SW480 (cell line): ENCODE results near the gene IFITM2.
"Not testable (repeated sequence)": the region's sequence is repeated elsewhere in the genome, so short reads cannot be mapped to it uniquely, and the experiment has no call there.

Experiments
- DNase-seq: peaks from one replicate; pipeline ENCODE4 v3.0.0-alpha.2; 2016; ENCODE audit warnings: low spot score

IFITM2 gene

DNA sequence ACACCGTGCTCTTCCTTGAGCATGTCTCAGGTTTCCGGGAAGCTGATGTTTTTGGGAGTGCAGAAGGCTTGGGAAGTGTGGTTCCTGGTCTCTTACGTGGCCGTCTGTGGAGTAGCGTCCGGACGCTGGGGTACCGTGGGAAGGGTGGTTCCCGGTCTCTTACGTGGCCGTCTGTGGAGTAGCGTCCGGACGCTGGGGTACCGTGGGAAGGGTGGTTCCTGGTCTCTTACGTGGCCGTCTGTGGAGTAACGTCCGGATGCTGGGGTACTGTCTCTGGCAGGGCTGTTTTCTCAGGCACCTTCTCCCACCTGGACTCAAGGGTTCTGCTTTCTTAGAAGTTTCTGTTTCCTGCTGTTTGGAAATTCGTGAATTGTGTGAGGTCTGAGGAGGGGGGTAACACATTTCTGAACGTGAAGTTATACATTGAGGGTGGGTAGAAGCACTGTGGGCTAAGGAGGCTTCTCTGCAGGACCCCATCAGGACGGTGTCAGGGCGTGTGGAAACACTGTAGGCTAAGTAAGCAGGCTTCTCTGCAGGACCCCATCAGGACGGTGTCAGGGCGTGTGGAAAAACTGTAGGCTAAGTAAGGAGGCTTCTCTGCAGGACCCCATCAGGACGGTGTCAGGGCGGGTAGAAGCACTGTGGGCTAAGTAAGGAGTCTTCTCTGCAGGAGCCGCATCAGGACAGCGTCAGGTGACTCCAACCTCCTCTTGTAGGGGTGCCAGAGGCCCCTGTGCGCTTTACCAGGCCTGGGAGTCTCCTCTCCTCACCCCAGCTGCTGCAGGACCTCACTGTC lies 18.4 kb downstream of the IFITM2 start:
- no peak for DNase-seq

DNA sequence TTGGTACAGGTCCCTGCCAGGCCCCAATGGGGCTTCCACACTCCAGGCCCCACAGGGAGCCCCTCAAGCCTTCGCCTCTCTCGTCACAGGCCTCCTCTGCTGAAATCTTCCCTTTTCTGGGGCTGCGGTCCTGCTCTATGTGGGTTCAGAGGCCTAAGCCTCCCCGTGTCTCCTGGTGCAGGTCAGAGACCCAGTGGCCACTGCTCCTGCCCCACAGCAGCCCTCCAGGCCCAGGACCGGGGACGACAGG lies 18.9 kb downstream of the IFITM2 start:
- DNase-seq: no peak

- no peak for DNase-seq
These were observed 19.4 kb downstream of the IFITM2 start for GRCh38 chr11:326842-327580.

DNA sequence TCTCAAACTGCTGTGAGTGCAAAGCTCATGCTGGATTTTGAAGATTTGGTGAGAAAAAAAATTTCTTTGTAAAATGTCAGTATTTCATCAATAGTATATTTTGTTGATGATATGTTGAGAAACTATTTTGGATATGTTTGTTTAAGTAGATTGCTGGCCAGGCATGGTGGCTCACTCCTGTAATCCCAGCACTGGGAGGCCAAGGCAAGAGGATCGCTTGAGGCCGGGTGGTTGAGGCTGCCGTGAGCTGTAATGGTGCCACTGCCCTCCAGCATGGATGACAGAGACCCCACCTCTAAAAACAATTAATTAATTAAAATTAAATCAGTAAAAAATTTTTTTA lies 19.9 kb downstream of the IFITM2 start:
- DNase-seq: no peak

DNA sequence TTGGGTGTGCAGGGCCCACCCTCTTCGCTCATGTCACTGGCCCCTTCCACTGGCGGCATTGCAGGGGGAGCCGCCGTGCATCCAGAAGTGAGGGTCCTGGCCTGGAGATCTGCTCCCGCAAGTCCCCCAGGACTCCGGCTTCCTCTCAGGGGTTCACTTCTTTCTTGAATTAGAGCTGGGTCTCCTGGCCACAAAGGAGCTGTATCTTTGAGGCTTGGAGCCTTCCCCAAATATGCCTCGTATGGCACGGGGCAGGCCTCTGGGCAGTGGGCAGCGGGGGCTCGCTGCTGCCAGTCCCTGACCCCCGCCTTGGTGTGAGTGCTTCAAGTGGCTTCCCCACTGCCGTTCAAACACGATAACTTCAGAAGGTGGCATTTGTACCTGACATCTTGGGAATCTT lies 20.4 kb downstream of the IFITM2 start:
- no peak for DNase-seq

GRCh38 chr11:328516-329100 lies 21.0 kb downstream of the IFITM2 start:
- DNase-seq: not testable (repeated sequence)

DNA sequence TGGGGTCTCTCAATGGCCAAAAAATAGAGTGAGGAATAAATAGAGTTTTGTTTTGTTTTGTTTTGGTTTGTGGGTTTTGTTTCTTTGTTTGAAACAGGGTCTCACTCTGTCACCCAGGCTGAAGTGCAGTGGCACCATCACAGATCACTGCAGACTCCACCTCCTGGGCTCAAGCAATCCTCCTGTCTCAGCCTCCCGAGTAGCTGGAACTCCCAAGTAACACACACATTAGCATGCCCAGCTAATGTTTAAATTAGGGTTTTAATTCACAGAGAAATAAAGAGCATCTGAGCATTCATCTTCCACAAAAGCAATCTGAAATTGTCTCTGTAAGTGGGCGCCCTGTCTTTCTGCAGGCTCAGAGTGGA lies 22.3 kb downstream of the IFITM2 start:
- no peak for DNase-seq

DNA sequence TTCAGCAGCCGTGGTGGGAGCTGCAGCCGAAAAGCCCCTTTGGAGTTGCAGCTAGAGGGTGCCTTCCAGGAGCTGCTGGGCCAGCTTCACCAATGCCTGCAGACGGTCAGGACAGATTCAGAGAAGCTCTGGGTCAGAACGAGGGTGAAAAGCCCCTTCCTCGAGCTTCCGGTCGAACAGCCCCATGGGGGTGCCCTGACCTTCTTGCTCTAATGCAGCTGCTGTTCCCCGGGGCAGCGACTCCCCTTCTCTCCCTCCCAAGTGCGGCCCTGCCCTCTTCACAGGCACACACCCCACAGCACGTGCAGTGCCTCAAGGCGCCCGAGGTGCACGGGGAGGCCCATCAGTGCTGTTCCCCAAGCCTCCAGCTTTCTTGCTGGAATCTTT lies 22.7 kb downstream of the IFITM2 start:
- no peak for DNase-seq

DNA sequence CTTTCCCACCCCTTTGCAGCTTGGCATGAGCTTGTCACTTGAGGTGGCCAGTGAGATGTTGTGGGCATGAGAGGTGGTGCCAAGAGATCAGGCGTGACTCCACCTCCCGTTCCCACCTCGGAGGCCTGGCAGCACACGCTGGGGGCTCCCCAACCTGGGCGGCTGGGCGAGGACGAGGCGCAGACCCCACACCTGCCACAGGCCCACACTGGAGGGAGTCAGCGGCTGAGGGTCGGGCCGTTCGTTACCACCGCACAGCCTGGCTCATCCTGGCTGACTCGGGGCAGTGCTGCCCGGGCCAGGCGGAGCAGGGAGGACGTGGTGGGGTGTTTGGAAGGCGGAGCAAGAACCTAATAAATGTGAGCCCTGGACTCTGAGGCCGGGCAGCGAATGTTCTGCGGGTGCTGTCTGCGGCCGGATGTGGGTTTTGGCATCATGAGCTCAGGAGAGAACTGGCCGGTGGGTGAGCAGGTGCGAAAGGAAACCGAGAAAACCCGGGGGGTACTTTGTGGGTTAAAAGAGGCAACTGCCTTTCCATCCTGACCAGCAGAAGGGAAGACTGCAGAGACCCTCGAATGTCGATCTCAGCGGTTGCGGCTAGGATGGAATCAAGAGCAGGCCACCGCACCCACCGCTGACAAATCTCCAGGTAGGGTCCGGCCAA lies 23.2 kb downstream of the IFITM2 start:
- no peak for DNase-seq

GRCh38 chr11:331358-332060 lies 23.9 kb downstream of the IFITM2 start:
- DNase-seq: no peak

DNA sequence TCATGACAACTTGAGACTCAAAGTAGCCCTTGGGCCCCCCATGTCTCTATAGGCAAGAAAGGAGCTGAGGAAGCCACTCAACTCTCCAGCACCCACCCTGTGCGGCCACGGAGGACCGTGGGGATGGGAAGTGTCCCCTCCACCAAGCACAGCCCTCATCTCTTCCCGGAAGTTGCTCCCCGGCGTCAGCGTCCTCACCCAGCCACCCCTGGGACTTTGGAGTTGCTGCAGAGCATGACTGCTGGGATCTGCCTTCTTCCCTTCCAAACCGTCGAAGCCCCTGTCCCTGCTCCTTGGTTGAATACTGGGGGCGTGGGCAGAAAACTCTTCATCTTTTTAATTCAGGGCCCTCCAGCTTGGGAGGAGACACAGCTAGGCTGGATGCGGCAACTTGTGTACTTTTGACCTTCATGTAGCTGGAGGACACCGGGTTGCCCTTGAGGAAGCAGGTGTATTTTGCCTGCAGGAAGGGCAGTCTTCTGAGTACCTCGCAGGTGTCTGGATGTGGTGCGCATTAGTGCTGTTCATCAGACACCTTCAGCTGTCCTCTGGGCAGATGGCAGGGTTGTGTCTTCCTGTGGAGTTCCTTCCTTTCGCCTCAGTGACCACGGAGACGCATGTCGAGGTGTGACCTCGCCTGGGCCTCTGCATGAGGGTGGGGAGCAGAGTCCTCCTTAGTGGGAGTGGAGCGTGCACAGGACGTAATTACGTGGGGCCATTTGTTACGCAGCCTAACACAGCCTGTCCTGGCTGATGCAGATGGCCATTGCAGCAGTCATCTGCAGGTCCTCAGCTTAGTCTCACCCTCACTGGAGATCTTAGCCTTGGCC lies 25.2 kb downstream of the IFITM2 start:
- no peak for DNase-seq

DNA sequence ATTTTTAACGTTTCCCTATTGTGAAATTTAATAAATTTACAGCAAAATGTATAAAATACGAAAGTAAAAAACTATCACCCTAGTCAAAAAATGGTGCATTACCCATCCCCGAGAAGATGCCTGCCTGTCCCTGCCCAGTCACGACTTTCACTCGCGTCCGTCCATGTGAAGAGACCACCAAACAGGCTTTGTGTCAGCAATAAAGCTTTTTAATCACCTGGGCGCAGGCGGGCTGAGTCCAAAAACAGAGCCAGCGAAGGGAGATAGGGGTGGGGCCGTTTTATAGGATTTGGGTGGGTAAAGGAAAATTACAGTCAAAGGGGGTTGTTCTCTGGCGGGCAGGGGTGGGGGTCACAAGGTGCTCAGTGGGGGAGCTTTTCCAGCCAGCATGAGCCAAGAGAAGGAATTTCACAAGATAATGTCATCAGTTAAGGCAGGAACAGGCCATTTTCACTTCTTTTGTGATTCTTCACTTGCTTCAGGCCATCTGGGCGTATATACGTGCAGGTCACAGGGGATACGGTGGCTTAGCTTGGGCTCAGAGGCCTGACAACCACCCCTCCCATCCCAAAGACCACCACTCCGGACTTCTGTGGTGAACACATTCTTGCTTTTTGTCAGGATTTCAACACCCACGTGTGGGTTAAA lies 26.1 kb downstream of the IFITM2 start:
- not testable (repeated sequence) for DNase-seq

DNA sequence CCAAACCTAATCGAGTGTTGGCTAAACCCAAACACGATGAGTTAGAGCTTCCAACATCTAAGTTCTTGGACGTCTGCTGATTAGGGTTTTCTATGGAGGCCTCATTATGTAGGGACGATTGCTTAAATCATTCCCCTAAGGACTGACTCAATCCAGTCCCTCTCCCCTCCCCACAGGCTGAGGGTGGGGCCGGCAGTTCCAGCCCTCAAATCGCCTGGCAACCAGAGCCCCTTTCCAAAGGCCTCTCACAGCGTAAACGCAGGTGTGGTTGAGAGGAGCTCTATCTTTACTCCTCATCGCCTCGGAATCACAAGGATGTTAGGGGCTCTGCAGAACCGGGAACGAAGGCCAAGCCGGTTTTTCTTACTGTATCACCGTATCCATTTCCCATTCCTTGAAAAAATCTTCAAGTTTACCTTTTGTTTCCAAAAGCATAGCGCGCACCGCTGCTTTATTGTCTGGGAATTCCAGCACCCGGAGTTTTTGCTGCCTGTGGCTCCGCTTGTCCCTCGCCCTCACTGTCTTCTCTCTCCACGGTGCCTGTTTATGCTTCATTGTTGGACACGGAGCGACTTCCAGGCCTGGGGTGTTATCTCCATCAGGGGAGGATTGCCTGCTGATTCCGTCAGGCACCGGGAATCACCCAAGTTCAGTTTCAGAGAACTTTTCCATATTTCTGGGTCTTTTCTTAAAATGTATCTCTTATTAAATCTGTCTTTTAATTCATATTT lies 26.8 kb downstream of the IFITM2 start:
- DNase-seq: no peak

DNA sequence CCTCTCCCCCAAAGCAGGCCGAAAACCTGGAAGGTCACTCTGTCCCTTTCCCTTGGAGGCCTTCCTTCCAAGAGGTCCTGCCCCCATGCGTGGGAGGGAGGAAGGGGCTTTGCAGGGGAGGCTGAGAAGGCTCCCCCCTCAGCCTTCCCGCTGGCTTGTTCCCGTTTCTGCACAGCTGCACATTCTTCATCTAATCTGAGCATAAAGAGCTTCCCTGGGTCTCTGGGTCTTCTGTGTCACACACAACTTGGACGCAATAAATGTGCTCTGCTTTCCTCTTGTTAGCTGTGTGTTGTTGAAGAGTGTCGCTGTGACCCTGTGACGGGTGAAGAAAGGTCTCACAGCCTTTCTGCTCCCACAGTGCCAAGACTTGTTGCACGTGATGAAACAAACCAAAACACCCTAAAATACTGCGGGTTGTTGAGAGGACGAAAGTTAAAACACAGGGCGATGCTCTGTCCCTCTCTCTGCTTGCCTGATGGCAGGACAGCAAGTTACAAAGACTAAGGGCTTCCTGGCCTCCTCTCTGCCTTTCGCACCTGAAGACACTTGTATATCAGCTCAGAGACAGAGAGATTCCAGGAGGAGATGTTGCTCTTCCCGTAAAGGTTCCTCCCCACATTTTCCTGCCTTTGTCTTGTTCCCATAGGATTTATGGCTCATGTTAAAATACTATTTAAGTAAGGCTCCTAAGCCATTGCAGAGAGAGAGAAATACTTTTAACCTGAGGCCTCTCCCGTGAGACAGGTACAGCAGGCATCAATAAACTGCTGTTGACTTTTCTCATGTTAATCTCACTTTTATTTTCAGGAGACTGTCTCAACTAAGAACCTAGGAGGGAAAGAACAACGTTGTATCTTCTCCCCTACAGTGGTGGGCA lies 28.4 kb downstream of the IFITM2 start:
- no peak for DNase-seq

DNA sequence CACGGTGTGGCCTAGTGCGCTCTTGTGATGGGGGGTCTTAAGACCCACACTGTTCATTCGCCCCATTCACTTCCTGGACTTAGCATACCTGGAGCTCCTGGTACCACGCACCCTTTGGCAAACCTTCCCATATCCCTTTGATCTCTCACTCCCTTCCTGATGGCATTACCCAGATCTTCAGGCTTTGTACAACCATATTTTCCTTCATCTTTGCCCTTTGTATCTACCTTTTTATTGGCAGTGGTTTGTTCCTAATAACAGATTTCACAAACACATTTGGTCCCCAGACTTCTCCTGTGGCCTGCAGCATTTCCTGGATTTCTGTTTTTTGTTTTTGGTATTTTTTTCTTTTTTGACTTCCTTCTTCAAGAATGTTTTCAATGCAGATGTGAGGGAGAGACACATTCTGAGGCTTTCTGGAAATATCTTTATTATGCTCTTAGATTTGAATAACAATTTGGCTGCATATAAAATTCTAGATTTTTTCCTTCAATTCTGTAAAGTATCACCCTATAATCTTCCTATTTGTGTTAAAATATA lies 29.1 kb downstream of the IFITM2 start:
- no peak for DNase-seq

DNA sequence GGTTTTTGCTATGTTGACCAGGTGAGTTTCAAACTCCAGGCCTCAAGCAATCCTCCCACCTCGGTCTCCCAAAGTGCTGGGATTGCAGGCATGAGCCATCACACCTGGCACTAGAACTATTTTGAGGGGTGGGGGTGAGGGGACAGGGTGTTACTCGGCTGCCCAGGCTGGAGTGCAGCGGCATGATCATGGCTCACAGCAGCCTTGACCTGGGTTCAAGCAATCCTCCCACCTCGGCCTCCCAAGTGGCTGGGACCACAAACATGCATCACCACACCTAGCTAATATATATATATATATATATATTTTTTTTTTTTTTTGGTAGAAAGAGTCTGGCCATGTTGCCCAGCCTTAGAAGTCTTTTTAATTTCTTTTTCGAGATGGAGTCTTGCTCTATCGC lies 30.1 kb downstream of the IFITM2 start:
- no peak for DNase-seq

GRCh38 chr11:339963-340362 lies 32.3 kb downstream of the IFITM2 start:
- no peak for DNase-seq

- DNase-seq: no peak
These were observed 33.2 kb downstream of the IFITM2 start for GRCh38 chr11:340539-341512.
